Measurements from ENCODE around the gene CD55. TPM values are rescaled to one million over a fixed set of nuclear protein-coding genes. Genes with fewer than 3 reads are reported as not detected.

Gene CD55
- total and polyA plus RNA-seq, 3 experiments from 2014 or later = 61.1 to 94.6 (median 85.2) TPM

- H3K27ac Mint-ChIP-seq = no peak overlapping the region
- CTCF ChIA-PET = no interaction called here
- H3K36me3 ChIP-seq (ENCODE audit: insufficient read depth, low read length) = peaks cover 6% of the 10 kb centered on the region
- no peak for DNase-seq
- H3K9me3 Mint-ChIP-seq = no peaks in the 10 kb centered on the region
- no peak overlapping the region for H3K27ac ChIP-seq (ENCODE audit: low read depth, low read length)
- H3K4me1 Mint-ChIP-seq = peaks cover 53 to 85% (median 85%) of the 10 kb centered on the region in 3 donors
- H3K36me3 Mint-ChIP-seq = peaks cover 41 to 91% (median 68%) of the 10 kb centered on the region in 3 donors
- POLR2A ChIA-PET = no interaction called here
- peak overlapping the region in 1 of 7 donors; percentile 25 for H3K4me3 Mint-ChIP-seq
- no peaks in the 10 kb centered on the region for H3K27me3 ChIP-seq (ENCODE audit: insufficient read depth, low read length, poor library complexity, severe bottlenecking)
- no peaks in the 10 kb centered on the region for H3K27me3 Mint-ChIP-seq
- no peak overlapping the region for H3K4me3 ChIP-seq (ENCODE audit: low read length)
- H3K4me1 ChIP-seq (ENCODE audit: insufficient read depth, low read length) = peaks cover 33% of the 10 kb centered on the region
- H3K9me3 ChIP-seq (ENCODE audit: low read length) = no peaks in the 10 kb centered on the region
Measured at GRCh38 chr1:207343675-207344074, 22.2 kb downstream of the CD55 start.

GRCh38 chr1:207344221-207344620 lies 22.7 kb downstream of the CD55 start:
- POLR2A ChIA-PET = no interaction called here

GRCh38 chr1:207345644-207346477 lies 24.4 kb downstream of the CD55 start:
- H3K4me1 ChIP-seq (ENCODE audit: insufficient read depth, low read length) = peaks cover 41% of the 10 kb centered on the region
- DNase-seq = no peak
- Mint-ChIP-seq H3K36me3 (peaks cover 58 to 94% (median 75%) of the 10 kb centered on the region in 3 donors), H3K27ac (peak overlapping the region in 3 of 8 donors; percentile 5 to 70 (median 6)), H3K9me3 (peaks cover 0 to 8% (median 0%) of the 10 kb centered on the region in 5 donors), H3K4me1 (peaks cover 56 to 93% (median 92%) of the 10 kb centered on the region in 3 donors), H3K4me3 (peak overlapping the region in 1 of 7 donors; percentile 14), H3K27me3 (no peaks in the 10 kb centered on the region)
- H3K27ac ChIP-seq (ENCODE audit: low read depth, low read length) = no peak overlapping the region
- no peak overlapping the region for H3K4me3 ChIP-seq (ENCODE audit: low read length)
- ChIA-PET CTCF (no interaction called here), POLR2A (interaction anchor here (0.5 kb wide), 1 partner anchor 155 kb away, joined by 3 read pairs; no protein-coding TSS in a partner anchor)
- H3K27me3 ChIP-seq (ENCODE audit: insufficient read depth, low read length, poor library complexity, severe bottlenecking) = no peaks in the 10 kb centered on the region
- H3K9me3 ChIP-seq (ENCODE audit: low read length) = no peaks in the 10 kb centered on the region
- H3K36me3 ChIP-seq (ENCODE audit: insufficient read depth, low read length) = peaks cover 9% of the 10 kb centered on the region

More at GRCh38 chr1:207344221-207344620, 22.7 kb downstream of the CD55 start:
- H3K27ac Mint-ChIP-seq = peak overlapping the region in 2 of 8 donors; percentile 34 to 59
- Histone ChIP-seq H3K9me3 (ENCODE audit: low read length) (no peaks in the 10 kb centered on the region), H3K27me3 (ENCODE audit: insufficient read depth, low read length, poor library complexity, severe bottlenecking) (no peaks in the 10 kb centered on the region), H3K4me3 (ENCODE audit: low read length) (no peak overlapping the region), H3K36me3 (ENCODE audit: insufficient read depth, low read length) (peaks cover 6% of the 10 kb centered on the region), H3K4me1 (ENCODE audit: insufficient read depth, low read length) (peaks cover 33% of the 10 kb centered on the region), H3K27ac (ENCODE audit: low read depth, low read length) (no peak overlapping the region)
- peaks cover 44 to 92% (median 70%) of the 10 kb centered on the region in 3 donors for H3K36me3 Mint-ChIP-seq
- no peaks in the 10 kb centered on the region for H3K27me3 Mint-ChIP-seq
- DNase-seq = no peak
- H3K4me3 Mint-ChIP-seq = peak overlapping the region in 1 of 7 donors; percentile 25
- peaks cover 53 to 86% (median 86%) of the 10 kb centered on the region in 3 donors for H3K4me1 Mint-ChIP-seq
- H3K9me3 Mint-ChIP-seq = peaks cover 0 to 2% (median 0%) of the 10 kb centered on the region in 5 donors
- CTCF ChIA-PET = no interaction called here

GRCh38 chr1:207346513-207346912 lies 25.0 kb downstream of the CD55 start:
- Histone ChIP-seq H3K9me3 (ENCODE audit: low read length) (no peaks in the 10 kb centered on the region), H3K36me3 (ENCODE audit: insufficient read depth, low read length) (peaks cover 11% of the 10 kb centered on the region), H3K4me3 (ENCODE audit: low read length) (no peak overlapping the region), H3K4me1 (ENCODE audit: insufficient read depth, low read length) (peaks cover 44% of the 10 kb centered on the region), H3K27me3 (ENCODE audit: insufficient read depth, low read length, poor library complexity, severe bottlenecking) (no peaks in the 10 kb centered on the region), H3K27ac (ENCODE audit: low read depth, low read length) (no peak overlapping the region)
- POLR2A ChIA-PET = no interaction called here
- Mint-ChIP-seq H3K27me3 (no peaks in the 10 kb centered on the region), H3K36me3 (peaks cover 56 to 92% (median 74%) of the 10 kb centered on the region in 3 donors), H3K4me3 (no peak overlapping the region), H3K4me1 (peaks cover 58 to 92% (median 91%) of the 10 kb centered on the region in 3 donors), H3K9me3 (peaks cover 0 to 8% (median 0%) of the 10 kb centered on the region in 5 donors), H3K27ac (no peak overlapping the region)
- CTCF ChIA-PET = no interaction called here
- DNase-seq = no peak

- H3K27ac Mint-ChIP-seq = no peak overlapping the region
- Histone ChIP-seq H3K27ac (ENCODE audit: low read depth, low read length) (no peak overlapping the region), H3K27me3 (ENCODE audit: insufficient read depth, low read length, poor library complexity, severe bottlenecking) (no peaks in the 10 kb centered on the region), H3K36me3 (ENCODE audit: insufficient read depth, low read length) (peaks cover 20% of the 10 kb centered on the region), H3K4me1 (ENCODE audit: insufficient read depth, low read length) (peaks cover 35% of the 10 kb centered on the region), H3K9me3 (ENCODE audit: low read length) (no peaks in the 10 kb centered on the region), H3K4me3 (ENCODE audit: low read length) (no peak overlapping the region)
- no peak for DNase-seq
- CTCF ChIA-PET = no interaction called here
- H3K27me3 Mint-ChIP-seq = no peaks in the 10 kb centered on the region
- peaks cover 45 to 85% (median 53%) of the 10 kb centered on the region in 3 donors for H3K36me3 Mint-ChIP-seq
- peaks cover 0 to 8% (median 0%) of the 10 kb centered on the region in 5 donors for H3K9me3 Mint-ChIP-seq
- POLR2A ChIA-PET = no interaction called here
- H3K4me3 Mint-ChIP-seq = no peak overlapping the region
- peaks cover 31 to 81% (median 77%) of the 10 kb centered on the region in 3 donors for H3K4me1 Mint-ChIP-seq
Measured at GRCh38 chr1:207349979-207350378, 28.5 kb downstream of the CD55 start.

- no peak overlapping the region for H3K27ac Mint-ChIP-seq
- peaks cover 0 to 8% (median 0%) of the 10 kb centered on the region in 5 donors for H3K9me3 Mint-ChIP-seq
- Histone ChIP-seq H3K9me3 (ENCODE audit: low read length) (no peaks in the 10 kb centered on the region), H3K27me3 (ENCODE audit: insufficient read depth, low read length, poor library complexity, severe bottlenecking) (no peaks in the 10 kb centered on the region), H3K36me3 (ENCODE audit: insufficient read depth, low read length) (peaks cover 17% of the 10 kb centered on the region), H3K27ac (ENCODE audit: low read depth, low read length) (no peak overlapping the region), H3K4me1 (ENCODE audit: insufficient read depth, low read length) (peaks cover 24% of the 10 kb centered on the region), H3K4me3 (ENCODE audit: low read length) (no peak overlapping the region)
- ChIA-PET CTCF (no interaction called here), POLR2A (no interaction called here)
- H3K4me1 Mint-ChIP-seq = peaks cover 19 to 75% (median 70%) of the 10 kb centered on the region in 3 donors
- H3K4me3 Mint-ChIP-seq = no peak overlapping the region
- H3K36me3 Mint-ChIP-seq = peaks cover 36 to 74% (median 47%) of the 10 kb centered on the region in 3 donors
- H3K27me3 Mint-ChIP-seq = no peaks in the 10 kb centered on the region
- DNase-seq = no peak
Measured at GRCh38 chr1:207352554-207352953, 31.1 kb downstream of the CD55 start.

- Mint-ChIP-seq H3K36me3 (peaks cover 23 to 65% (median 25%) of the 10 kb centered on the region in 3 donors), H3K27me3 (no peaks in the 10 kb centered on the region), H3K4me1 (peaks cover 15 to 62% (median 57%) of the 10 kb centered on the region in 3 donors), H3K4me3 (no peak overlapping the region), H3K9me3 (peaks cover 0 to 6% (median 0%) of the 10 kb centered on the region in 5 donors), H3K27ac (no peak overlapping the region)
- Histone ChIP-seq H3K9me3 (ENCODE audit: low read length) (no peaks in the 10 kb centered on the region), H3K27ac (ENCODE audit: low read depth, low read length) (no peak overlapping the region), H3K36me3 (ENCODE audit: insufficient read depth, low read length) (peaks cover 14% of the 10 kb centered on the region), H3K4me1 (ENCODE audit: insufficient read depth, low read length) (peaks cover 18% of the 10 kb centered on the region), H3K4me3 (ENCODE audit: low read length) (no peak overlapping the region), H3K27me3 (ENCODE audit: insufficient read depth, low read length, poor library complexity, severe bottlenecking) (no peaks in the 10 kb centered on the region)
- CTCF ChIA-PET = no interaction called here
- POLR2A ChIA-PET = interaction anchor here (0.6 kb wide), 1 partner anchor 30 kb away, joined by 5 read pairs; no protein-coding TSS in a partner anchor
- DNase-seq = no peak
Measured at GRCh38 chr1:207355060-207355459, 33.6 kb downstream of the CD55 start.
